GM21825 (cell line): ENCODE measurements around the gene EPS8L3.
A peak's percentile ranks its signal among the peaks of the same experiment; 100 is the strongest.
"Not testable (repeated sequence)": the region's sequence is repeated elsewhere in the genome, so short reads cannot be mapped to it uniquely, and the experiment has no call there.

Experiments
- ATAC-seq: cut with Tn5 transposase; IDR thresholded peaks from one replicate; pipeline ENCODE4 v1.9.1; 2021; ENCODE audit warnings: mild to moderate bottlenecking, moderate library complexity; ENCODE audit not compliant: unreplicated experiment

EPS8L3 gene

DNA sequence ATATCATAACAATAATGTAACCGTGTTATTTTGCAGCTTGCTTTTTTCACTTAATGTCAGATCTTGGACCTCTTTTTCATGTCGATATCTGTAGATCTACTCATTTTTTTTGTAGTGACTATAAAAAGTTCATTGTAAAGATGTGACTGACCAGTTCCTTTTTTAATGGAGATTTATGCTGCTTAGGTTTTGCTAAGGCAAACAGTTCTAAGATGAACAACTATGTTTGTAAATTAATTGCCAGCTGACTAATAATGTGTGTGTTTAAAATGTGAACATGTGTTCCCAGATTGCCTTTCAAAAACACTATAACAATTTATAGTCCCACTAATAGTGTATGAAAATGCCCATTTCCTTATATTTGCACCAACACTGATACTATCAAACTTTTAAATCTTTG is 18.1 kb upstream of the EPS8L3 start:
- no peak for ATAC-seq

GRCh38 chr1:109780982-109781381 is 17.3 kb upstream of the EPS8L3 start:
- no peak for ATAC-seq

- no peak for ATAC-seq
Measured at GRCh38 chr1:109777980-109778625, 14.4 kb upstream of the EPS8L3 start.

DNA sequence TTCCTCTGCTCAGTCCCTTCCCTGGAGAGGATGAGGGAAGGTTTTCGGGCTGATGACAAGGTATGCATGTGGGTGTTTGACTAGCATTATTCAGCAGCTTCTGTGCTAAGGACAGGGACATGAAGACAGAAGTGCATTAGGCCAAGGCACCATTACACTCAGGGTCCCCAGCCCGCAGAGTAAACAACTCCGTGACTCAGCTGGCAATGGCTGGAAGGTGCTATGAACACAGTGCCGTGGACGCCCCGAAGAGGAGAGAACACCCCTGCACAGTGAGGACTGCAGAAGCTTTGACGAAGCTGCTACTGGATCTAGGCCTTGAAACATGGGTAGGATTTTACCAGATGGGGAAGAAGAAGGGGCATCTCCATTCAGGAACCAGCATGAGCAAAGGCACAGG is 13.7 kb upstream of the EPS8L3 start:
- no peak for ATAC-seq

GRCh38 chr1:109776911-109777310 is 13.2 kb upstream of the EPS8L3 start:
- ATAC-seq = peak; percentile 67

DNA sequence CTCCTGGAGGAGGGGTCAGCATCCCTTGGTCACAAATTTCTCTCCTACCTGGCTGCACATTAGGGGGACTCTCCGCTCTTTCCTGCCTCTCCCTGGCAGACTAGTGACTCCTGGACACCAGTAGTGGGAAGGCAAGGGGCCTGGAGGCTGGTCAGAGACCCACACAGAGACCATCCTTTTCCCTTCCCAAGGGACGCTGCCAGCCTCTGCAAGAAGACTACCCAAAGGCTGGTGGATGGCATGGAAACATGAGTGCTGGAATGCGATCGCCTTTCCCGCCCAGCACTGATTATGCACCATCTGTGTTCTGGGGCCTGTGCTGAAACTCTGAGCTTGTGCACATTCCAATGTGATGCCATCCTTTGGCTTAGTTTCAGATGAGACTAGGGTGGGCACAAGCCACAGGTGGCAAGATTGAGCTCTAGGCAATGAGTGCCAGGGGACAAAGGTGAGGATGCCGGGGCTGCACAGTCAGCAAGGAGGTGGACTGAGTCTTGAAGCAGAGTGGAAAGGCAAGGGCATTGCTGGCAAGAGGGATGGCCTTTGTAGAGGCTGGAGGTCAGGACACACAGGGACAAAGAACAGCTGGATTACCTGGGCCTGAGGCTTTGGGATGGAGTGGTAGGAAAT is 12.6 kb upstream of the EPS8L3 start:
- ATAC-seq = no peak

DNA sequence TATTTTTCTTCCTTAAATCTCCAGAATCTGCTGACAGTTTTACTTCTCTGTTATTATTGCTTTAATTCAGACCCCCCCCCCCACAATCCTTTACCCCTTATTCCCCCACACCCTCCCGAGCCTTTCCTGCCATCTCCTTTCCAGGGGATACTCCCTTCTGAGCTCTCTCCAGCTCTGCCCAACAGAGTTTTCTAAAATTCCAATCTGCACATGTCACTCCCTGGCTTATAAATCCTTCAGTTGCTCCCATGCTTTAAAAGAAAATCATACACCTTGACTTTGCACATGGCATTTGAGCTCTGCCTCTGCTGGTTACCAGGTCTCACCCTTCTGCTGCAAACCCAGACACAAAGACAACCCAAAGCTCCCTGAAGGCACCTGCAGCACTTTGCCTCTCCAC is 11.7 kb upstream of the EPS8L3 start:
- ATAC-seq = no peak

DNA sequence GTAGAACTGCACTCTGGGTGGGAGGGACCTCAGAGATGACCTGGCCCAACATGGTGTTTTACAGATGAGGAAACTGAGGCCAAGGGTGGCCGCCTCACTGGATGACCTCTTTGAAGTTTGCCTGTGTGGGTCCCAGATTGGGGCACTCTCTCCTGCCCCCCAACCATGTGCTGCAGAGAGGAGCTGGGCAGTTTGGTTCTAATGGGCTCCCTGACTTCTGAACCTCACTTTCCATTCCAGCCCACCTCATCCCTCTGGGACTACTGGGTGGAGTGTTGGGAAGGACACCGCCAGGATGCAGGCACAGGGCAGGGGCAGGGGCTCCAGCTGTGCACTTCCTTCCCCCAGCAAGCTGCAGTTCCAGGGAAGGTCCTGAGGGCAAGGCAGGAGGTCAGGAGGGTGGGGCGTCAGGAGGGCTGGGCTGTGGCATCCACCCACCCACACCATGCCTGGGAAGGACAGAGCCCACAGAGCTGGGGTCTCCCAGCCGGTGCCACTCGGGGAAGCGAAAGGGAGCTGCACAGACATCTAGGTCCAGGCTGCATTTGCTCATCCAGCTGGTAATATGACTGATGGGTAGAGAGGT is 10.3 kb upstream of the EPS8L3 start:
- no peak for ATAC-seq

- ATAC-seq = peak; percentile 66
Measured at GRCh38 chr1:109773203-109773899, 9.6 kb upstream of the EPS8L3 start.

- no peak for ATAC-seq
Measured at GRCh38 chr1:109772658-109773202, 9.0 kb upstream of the EPS8L3 start.

- no peak for ATAC-seq
Measured at GRCh38 chr1:109771712-109772657, 8.3 kb upstream of the EPS8L3 start.

DNA sequence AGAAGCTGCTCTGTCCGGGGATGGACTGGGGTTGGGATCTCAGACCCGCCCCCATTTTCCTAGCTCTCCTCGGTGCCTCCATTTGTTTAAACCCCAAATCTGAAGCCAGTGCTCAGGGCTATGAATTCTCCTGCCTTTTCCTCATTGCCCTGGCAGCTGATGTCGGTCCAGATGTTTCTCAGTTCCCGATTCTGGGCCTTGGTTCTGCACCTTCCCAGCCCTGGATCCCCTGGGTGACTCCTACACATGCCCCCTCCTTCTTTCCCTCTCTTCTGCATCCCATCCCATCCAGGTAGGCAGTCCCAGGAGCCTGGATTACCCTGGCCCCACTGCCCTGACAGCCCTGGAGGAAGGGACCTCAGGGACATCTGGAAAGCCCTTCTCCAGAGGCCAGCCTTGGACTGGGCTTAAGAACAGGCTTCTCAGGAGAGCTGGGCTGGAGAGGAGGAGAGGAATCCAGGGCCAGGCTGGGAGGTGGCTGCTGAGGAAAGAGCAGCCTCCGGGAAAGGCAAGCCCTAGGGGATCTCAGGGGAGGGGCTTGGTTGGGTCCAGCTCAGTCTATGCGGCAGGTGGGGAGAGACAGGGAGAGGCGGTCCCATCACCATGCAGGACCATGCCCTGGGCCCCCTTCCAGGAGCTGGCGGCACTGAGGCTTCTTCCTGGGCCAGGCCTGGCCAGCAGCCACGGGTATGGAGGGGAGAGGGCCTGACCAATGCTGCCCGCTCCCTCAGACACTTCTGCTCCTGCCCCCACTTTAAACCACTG is 6.8 kb upstream of the EPS8L3 start:
- no peak for ATAC-seq

DNA sequence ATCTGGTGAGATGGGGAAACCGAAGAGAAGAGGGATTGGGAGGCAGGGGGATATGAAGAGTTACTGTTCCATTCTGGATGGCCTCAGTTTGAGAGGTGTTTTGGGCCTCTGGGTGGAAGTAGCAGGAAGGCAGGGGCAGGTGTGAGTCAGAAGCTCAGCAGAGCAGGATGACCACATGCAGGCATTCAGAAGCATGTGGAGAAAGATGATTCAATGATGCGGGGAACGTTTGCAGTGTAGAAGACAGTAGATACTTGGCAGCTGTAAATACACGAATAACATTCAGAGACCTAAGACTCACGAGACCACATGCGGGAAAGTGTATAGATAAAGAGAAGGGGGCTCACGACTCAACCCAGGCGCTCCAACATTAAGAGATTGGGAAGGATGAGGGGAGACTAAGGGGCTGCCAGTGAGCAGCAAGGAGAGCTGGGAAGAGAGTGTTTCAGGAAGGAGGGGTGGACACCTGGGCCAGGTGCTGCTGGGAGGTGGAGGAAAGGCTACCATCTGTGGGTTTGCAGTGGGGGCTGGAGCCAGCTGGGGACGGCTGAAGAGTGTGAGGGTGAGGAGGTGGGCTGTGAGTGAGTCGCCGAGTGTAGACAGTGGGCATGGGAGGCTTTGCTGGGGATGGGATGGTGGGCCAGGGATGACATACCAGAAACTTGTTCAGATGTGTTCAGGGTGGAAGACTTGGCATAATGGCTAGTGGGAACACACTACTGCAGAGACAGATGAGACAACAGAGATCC is 5.8 kb upstream of the EPS8L3 start:
- ATAC-seq = no peak

DNA sequence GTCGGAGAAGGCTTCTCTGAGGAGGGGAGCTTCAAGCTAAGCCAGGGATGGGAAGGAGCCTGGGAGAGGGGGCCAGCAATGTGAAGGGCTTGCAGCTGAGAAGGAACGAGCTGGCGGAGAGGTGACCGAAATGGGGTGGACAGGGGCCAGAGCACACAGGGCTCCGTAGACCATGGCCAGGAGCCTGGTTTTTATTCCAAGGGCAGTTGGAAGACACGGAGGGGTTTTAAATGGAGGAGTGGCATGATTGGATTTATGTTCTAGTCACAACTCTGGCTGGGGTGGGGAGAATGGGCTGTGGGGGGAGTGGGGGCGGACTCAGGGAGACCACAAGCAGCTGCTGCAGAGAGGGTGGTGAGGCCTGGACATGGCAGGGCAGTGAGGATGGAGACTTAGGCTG is 5.1 kb upstream of the EPS8L3 start:
- no peak for ATAC-seq

- no peak for ATAC-seq
Measured at GRCh38 chr1:109768335-109768650, 4.6 kb upstream of the EPS8L3 start.

- no peak for ATAC-seq
Measured at GRCh38 chr1:109767637-109768334, 4.1 kb upstream of the EPS8L3 start.

GRCh38 chr1:109766991-109767636 is 3.4 kb upstream of the EPS8L3 start:
- ATAC-seq = not testable (repeated sequence)
